Measurements from ENCODE around the gene LCOR. TPM values are rescaled to one million over a fixed set of nuclear protein-coding genes. Genes with fewer than 3 reads are reported as not detected.

Gene LCOR
- total and polyA plus RNA-seq, 4 donors = 2.5 to 31.2 (median 14.5) TPM

- 83% methylated on average over 8 of the region's 8 CpGs for WGBS
- Histone ChIP-seq H3K36me3 (ENCODE audit: control insufficient read depth in 4 of 4, insufficient read depth in 3 of 4, low read depth in 1 of 4, low read length in 3 of 4) (no peaks in the 10 kb centered on the region), H3K27ac (ENCODE audit: low read depth in 1 of 2, low read length in 2 of 2) (no peak overlapping the region), H3K4me1 (ENCODE audit: control insufficient read depth in 4 of 4, insufficient read depth in 4 of 4, low read length in 3 of 4) (peaks cover 0 to 10% (median 8%) of the 10 kb centered on the region in 4 donors), H3K9ac (ENCODE audit: low read depth in 1 of 2, low read length in 2 of 2) (no peak overlapping the region), H3K9me3 (ENCODE audit: control insufficient read depth in 4 of 4, low read length in 3 of 4) (no peaks in the 10 kb centered on the region), H3K27me3 (ENCODE audit: control insufficient read depth in 4 of 4, insufficient read depth in 4 of 4, low read length in 3 of 4) (no peaks in the 10 kb centered on the region), H3K4me3 (ENCODE audit: low read depth in 1 of 3, low read length in 3 of 3) (no peak overlapping the region)
- TF ChIP-seq RAD21 (IDR thresholded peaks at IDR 0.05) (no peak), EGR1 (IDR thresholded peaks at IDR 0.05; ENCODE audit: low read depth in 2 of 2) (no peak), FOXA1 (IDR thresholded peaks at IDR 0.05) (no peak), JUND (IDR thresholded peaks at IDR 0.05) (no peak), ATF3 (IDR thresholded peaks at IDR 0.05) (no peak), RXRA (IDR thresholded peaks at IDR 0.05) (no peak), CTCF (IDR thresholded peaks at IDR 0.05; ENCODE audit: low read depth, low read length, missing input control) (no peak), FOXA2 (IDR thresholded peaks at IDR 0.05) (no peak), REST (IDR thresholded peaks at IDR 0.05) (no peak), GABPA (IDR thresholded peaks at IDR 0.05 in 1 of 2, conservative IDR thresholded peaks at IDR 0.05 in 1 of 2) (no peak), HNF4G (IDR thresholded peaks at IDR 0.05) (no peak), NR2F2 (IDR thresholded peaks at IDR 0.05) (no peak), SP1 (IDR thresholded peaks at IDR 0.05) (no peak), TAF1 (conservative IDR thresholded peaks at IDR 0.05) (no peak)
- DNase-seq (ENCODE audit: low spot score) = no peak
These were observed 208.6 kb downstream of the LCOR start for GRCh38 chr10:97040706-97041105.

- Histone ChIP-seq H3K4me3 (ENCODE audit: low read depth in 1 of 3, low read length in 3 of 3) (no peak overlapping the region), H3K9ac (ENCODE audit: low read depth in 1 of 2, low read length in 2 of 2) (no peak overlapping the region), H3K4me1 (ENCODE audit: control insufficient read depth in 4 of 4, insufficient read depth in 4 of 4, low read length in 3 of 4) (peaks cover 0 to 10% (median 8%) of the 10 kb centered on the region in 4 donors), H3K27ac (ENCODE audit: low read depth in 1 of 2, low read length in 2 of 2) (no peak overlapping the region), H3K27me3 (ENCODE audit: control insufficient read depth in 4 of 4, insufficient read depth in 4 of 4, low read length in 3 of 4) (no peaks in the 10 kb centered on the region), H3K36me3 (ENCODE audit: control insufficient read depth in 4 of 4, insufficient read depth in 3 of 4, low read depth in 1 of 4, low read length in 3 of 4) (no peaks in the 10 kb centered on the region), H3K9me3 (ENCODE audit: control insufficient read depth in 4 of 4, low read length in 3 of 4) (no peaks in the 10 kb centered on the region)
- WGBS = 90% methylated on average over 5 of the region's 5 CpGs
- no peak for DNase-seq (ENCODE audit: low spot score)
- TF ChIP-seq CTCF (IDR thresholded peaks at IDR 0.05; ENCODE audit: low read depth, low read length, missing input control) (no peak), HNF4A (conservative IDR thresholded peaks at IDR 0.05) (no peak), HNF4G (IDR thresholded peaks at IDR 0.05) (no peak), ZBTB33 (IDR thresholded peaks at IDR 0.05) (no peak), GABPA (IDR thresholded peaks at IDR 0.05 in 1 of 2, conservative IDR thresholded peaks at IDR 0.05 in 1 of 2) (no peak), TAF1 (conservative IDR thresholded peaks at IDR 0.05) (no peak), REST (IDR thresholded peaks at IDR 0.05) (no peak), YY1 (IDR thresholded peaks at IDR 0.05) (no peak), RAD21 (IDR thresholded peaks at IDR 0.05) (no peak), ATF3 (IDR thresholded peaks at IDR 0.05) (no peak), NR2F2 (IDR thresholded peaks at IDR 0.05) (no peak), FOXA2 (IDR thresholded peaks at IDR 0.05) (no peak), RXRA (IDR thresholded peaks at IDR 0.05) (no peak), EGR1 (IDR thresholded peaks at IDR 0.05; ENCODE audit: low read depth in 2 of 2) (no peak)
These were observed 210.0 kb downstream of the LCOR start for GRCh38 chr10:97042081-97042480.
